ENCODE measurements around the gene FJX1. TPM values are rescaled to one million over a fixed set of nuclear protein-coding genes. Genes with fewer than 3 reads are reported as not detected.
A peak's percentile ranks its signal among the peaks of the same experiment; 100 is the strongest.

The FJX1 gene
- total RNA-seq, 1 experiment from 2014 or later, result 19.1 TPM

DNA sequence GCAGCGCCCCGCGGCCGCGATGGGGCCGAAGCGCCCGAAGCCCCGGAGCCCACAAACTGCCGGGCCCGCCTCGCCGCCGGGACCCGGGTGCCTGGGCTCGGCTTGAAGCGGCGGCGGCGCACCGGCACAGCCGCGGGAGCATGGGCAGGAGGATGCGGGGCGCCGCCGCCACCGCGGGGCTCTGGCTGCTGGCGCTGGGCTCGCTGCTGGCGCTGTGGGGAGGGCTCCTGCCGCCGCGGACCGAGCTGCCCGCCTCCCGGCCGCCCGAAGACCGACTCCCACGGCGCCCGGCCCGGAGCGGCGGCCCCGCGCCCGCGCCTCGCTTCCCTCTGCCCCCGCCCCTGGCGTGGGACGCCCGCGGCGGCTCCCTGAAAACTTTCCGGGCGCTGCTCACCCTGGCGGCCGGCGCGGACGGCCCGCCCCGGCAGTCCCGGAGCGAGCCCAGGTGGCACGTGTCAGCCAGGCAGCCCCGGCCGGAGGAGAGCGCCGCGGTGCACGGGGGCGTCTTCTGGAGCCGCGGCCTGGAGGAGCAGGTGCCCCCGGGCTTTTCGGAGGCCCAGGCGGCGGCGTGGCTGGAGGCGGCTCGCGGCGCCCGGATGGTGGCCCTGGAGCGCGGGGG lies 346 bp downstream of the FJX1 start:
- no peaks in the 10 kb centered on the region for H3K9me3 Mint-ChIP-seq (ENCODE audit: low read depth, unreplicated experiment)
- peak; percentile 64 for DNase-seq
- no TSS peak for BruUV-seq (replicated peaks)
- intact Hi-C loops (cut with micrococcal nuclease; ENCODE audit: unreplicated experiment), result loop anchor here (2.0 to 5.0 kb wide), 3 partner anchors 44 to 514 kb away; partner anchors contain the start of gene TRIM44
- TF ChIP-seq, protein P1, sequence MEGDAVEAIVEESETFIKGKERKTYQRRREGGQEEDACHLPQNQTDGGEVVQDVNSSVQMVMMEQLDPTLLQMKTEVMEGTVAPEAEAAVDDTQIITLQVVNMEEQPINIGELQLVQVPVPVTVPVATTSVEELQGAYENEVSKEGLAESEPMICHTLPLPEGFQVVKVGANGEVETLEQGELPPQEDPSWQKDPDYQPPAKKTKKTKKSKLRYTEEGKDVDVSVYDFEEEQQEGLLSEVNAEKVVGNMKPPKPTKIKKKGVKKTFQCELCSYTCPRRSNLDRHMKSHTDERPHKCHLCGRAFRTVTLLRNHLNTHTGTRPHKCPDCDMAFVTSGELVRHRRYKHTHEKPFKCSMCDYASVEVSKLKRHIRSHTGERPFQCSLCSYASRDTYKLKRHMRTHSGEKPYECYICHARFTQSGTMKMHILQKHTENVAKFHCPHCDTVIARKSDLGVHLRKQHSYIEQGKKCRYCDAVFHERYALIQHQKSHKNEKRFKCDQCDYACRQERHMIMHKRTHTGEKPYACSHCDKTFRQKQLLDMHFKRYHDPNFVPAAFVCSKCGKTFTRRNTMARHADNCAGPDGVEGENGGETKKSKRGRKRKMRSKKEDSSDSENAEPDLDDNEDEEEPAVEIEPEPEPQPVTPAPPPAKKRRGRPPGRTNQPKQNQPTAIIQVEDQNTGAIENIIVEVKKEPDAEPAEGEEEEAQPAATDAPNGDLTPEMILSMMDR (IDR thresholded peaks at IDR 0.05; ENCODE audit: unreplicated experiment), result no peak
- H3K27me3 Mint-ChIP-seq (ENCODE audit: unreplicated experiment), result peaks cover 10% of the 10 kb centered on the region
- CTCF ChIA-PET, result interaction anchor here (1.9 to 2.0 kb wide), 1 partner anchor 203 kb away, joined by 13 to 16 read pairs; no protein-coding TSS in a partner anchor
- peaks cover 48% of the 10 kb centered on the region for H3K4me1 Mint-ChIP-seq (ENCODE audit: low read depth, unreplicated experiment)
- no peak overlapping the region for H3K27ac Mint-ChIP-seq (ENCODE audit: unreplicated experiment)
- H3K4me3 Mint-ChIP-seq (ENCODE audit: low read depth, unreplicated experiment), result peak overlapping the region; percentile 87
- peaks cover 29% of the 10 kb centered on the region for H3K36me3 Mint-ChIP-seq (ENCODE audit: insufficient read depth, unreplicated experiment)

DNA sequence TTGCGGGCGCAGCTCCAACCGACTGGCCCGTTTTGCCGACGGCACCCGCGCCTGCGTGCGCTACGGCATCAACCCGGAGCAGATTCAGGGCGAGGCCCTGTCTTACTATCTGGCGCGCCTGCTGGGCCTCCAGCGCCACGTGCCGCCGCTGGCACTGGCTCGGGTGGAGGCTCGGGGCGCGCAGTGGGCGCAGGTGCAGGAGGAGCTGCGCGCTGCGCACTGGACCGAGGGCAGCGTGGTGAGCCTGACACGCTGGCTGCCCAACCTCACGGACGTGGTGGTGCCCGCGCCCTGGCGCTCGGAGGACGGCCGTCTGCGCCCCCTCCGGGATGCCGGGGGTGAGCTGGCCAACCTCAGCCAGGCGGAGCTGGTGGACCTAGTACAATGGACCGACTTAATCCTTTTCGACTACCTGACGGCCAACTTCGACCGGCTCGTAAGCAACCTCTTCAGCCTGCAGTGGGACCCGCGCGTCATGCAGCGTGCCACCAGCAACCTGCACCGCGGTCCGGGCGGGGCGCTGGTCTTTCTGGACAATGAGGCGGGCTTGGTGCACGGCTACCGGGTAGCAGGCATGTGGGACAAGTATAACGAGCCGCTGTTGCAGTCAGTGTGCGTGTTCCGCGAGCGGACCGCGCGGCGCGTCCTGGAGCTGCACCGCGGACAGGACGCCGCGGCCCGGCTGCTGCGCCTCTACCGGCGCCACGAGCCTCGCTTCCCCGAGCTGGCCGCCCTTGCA lies 1.0 kb downstream of the FJX1 start:
- CTCF ChIA-PET, result interaction anchor here (1.9 kb wide), 1 partner anchor 203 kb away, joined by 13 read pairs; no protein-coding TSS in a partner anchor
- Mint-ChIP-seq H3K9me3 (ENCODE audit: low read depth, unreplicated experiment) (no peaks in the 10 kb centered on the region), H3K4me1 (ENCODE audit: low read depth, unreplicated experiment) (peaks cover 48% of the 10 kb centered on the region), H3K4me3 (ENCODE audit: low read depth, unreplicated experiment) (peak overlapping the region; percentile 87), H3K27me3 (ENCODE audit: unreplicated experiment) (peaks cover 3% of the 10 kb centered on the region), H3K36me3 (ENCODE audit: insufficient read depth, unreplicated experiment) (peaks cover 29% of the 10 kb centered on the region), H3K27ac (ENCODE audit: unreplicated experiment) (peak overlapping the region; percentile 27)
- DNase-seq, result peak; percentile 60
- BruUV-seq (replicated peaks), result no TSS peak
- intact Hi-C loops (cut with micrococcal nuclease; ENCODE audit: unreplicated experiment), result loop anchor here (2.0 to 5.0 kb wide), 3 partner anchors 43 to 513 kb away; partner anchors contain the start of gene TRIM44
- TF ChIP-seq, protein P1 (IDR thresholded peaks at IDR 0.05; ENCODE audit: unreplicated experiment), result no peak

DNA sequence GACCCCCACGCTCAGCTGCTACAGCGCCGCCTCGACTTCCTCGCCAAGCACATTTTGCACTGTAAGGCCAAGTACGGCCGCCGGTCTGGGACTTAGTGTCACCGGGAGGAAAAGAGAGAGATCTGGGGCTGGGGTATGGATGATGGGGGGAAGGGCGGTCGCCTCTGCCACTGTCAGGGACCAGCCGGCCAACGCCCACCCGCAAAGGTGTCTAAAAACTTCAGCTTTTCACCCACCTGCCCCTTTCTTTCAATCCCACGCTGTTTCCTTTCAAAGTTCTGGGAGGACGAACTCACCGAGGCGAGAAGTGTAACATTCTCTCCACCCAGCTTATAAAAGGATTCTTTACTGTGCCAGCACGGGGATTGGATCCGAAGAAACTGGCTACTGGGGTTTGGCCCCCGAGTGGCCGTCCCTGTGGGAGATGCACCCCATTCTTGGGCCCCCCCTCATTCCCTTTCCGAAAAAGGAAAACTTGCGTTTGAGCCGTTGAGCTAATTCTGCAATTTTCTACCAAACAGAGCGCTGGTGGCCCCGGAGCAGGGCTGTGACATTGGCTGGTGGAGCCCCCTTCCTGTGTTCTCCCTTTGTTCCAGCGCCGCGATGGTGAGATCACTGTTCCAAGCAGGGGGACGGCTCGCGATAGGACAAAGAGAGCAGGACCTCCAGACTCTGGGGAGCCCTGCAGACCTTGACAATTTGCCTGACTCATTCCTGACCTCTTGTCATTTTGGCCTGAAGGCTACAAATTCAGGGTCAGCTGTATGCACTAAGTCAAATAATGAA lies 1.8 kb downstream of the FJX1 start:
- intact Hi-C loops (cut with micrococcal nuclease; ENCODE audit: unreplicated experiment), result loop anchor here (2.0 to 10.0 kb wide), 4 partner anchors 42 to 512 kb away; partner anchors contain the start of gene TRIM44
- peak; percentile 49 for DNase-seq
- Mint-ChIP-seq H3K27ac (ENCODE audit: unreplicated experiment) (peak overlapping the region; percentile 27), H3K36me3 (ENCODE audit: insufficient read depth, unreplicated experiment) (peaks cover 29% of the 10 kb centered on the region), H3K9me3 (ENCODE audit: low read depth, unreplicated experiment) (no peaks in the 10 kb centered on the region), H3K4me3 (ENCODE audit: low read depth, unreplicated experiment) (peak overlapping the region; percentile 87), H3K4me1 (ENCODE audit: low read depth, unreplicated experiment) (peaks cover 41% of the 10 kb centered on the region), H3K27me3 (ENCODE audit: unreplicated experiment) (no peaks in the 10 kb centered on the region)
- TF ChIP-seq, protein P1 (IDR thresholded peaks at IDR 0.05; ENCODE audit: unreplicated experiment), result no peak
- CTCF ChIA-PET, result interaction anchor here (1.9 kb wide), 1 partner anchor 202 kb away, joined by 13 read pairs; no protein-coding TSS in a partner anchor
- BruUV-seq (replicated peaks), result TSS peak; percentile 79

DNA sequence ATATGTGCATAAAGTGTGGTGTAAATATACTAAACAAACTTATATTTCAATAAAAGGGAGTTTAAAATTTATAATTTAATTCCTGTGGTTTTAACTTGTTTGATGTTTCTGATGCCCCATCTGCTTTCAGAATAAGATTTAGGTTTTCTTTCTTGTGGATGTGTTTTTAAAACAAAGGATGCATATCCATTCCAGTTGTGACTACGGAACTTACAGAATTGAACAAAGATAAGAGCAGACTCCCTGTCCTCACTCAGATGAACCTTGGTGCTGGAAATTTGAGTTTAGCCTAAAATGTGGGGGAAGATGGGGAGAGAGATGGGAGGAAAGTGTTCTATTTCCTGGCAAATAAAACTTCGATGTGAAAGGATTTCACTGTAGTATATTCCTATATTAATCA lies 2.5 kb downstream of the FJX1 start:
- H3K4me1 Mint-ChIP-seq (ENCODE audit: low read depth, unreplicated experiment), result peaks cover 37% of the 10 kb centered on the region
- no TSS peak for BruUV-seq (replicated peaks)
- peaks cover 29% of the 10 kb centered on the region for H3K36me3 Mint-ChIP-seq (ENCODE audit: insufficient read depth, unreplicated experiment)
- TF ChIP-seq, protein P1 (IDR thresholded peaks at IDR 0.05; ENCODE audit: unreplicated experiment), result no peak
- CTCF ChIA-PET, result interaction anchor here (1.9 kb wide), 1 partner anchor 201 kb away, joined by 13 read pairs; no protein-coding TSS in a partner anchor
- DNase-seq, result no peak
- intact Hi-C loops (cut with micrococcal nuclease; ENCODE audit: unreplicated experiment), result loop anchor here (10.0 kb wide), 1 partner anchor 114 kb away; no protein-coding TSS in a partner anchor
- no peaks in the 10 kb centered on the region for H3K9me3 Mint-ChIP-seq (ENCODE audit: low read depth, unreplicated experiment)
- peak overlapping the region; percentile 87 for H3K4me3 Mint-ChIP-seq (ENCODE audit: low read depth, unreplicated experiment)
- no peak overlapping the region for H3K27ac Mint-ChIP-seq (ENCODE audit: unreplicated experiment)
- H3K27me3 Mint-ChIP-seq (ENCODE audit: unreplicated experiment), result no peaks in the 10 kb centered on the region
